Measurements from ENCODE around the gene KRT84.

The KRT84 gene

GRCh38 chr12:52392465-52393007 is 7.1 kb upstream of the KRT84 start:
- no peak overlapping the region for H4K91ac ChIP-seq (ENCODE audit: low read length)
- H3K79me1 ChIP-seq (replicated peaks; ENCODE audit: low read length, poor library complexity, severe bottlenecking), result no peaks in the 10 kb centered on the region
- H3K14ac ChIP-seq (ENCODE audit: low read length in 2 of 2), result no peak overlapping the region
- no peak for DNase-seq
- no peak overlapping the region for H3K27ac ChIP-seq (ENCODE audit: low read length, poor library complexity, severe bottlenecking)
- no peak overlapping the region for H3K18ac ChIP-seq (ENCODE audit: low read depth in 1 of 2, low read length in 2 of 2)
- H3K4me3 ChIP-seq (ENCODE audit: insufficient read depth in 1 of 2, low read depth in 1 of 2, low read length in 2 of 2), result no peak overlapping the region
- H3K36me3 ChIP-seq (ENCODE audit: control insufficient read depth in 1 of 2, insufficient read depth in 2 of 2, low read depth in 1 of 2, low read length in 2 of 2), result no peaks in the 10 kb centered on the region
- H2BK5ac ChIP-seq (ENCODE audit: low read depth, low read length, poor library complexity, severe bottlenecking), result no peak overlapping the region
- no peak overlapping the region for H3K4me2 ChIP-seq (ENCODE audit: low read length, poor library complexity, severe bottlenecking)
- no peak overlapping the region for H3K9ac ChIP-seq (ENCODE audit: low read length)
- H3K27me3 ChIP-seq (ENCODE audit: control insufficient read depth in 1 of 2, insufficient read depth in 1 of 2, low read length in 2 of 2), result peaks cover 62 to 72% of the 10 kb centered on the region in 2 experiments
- H2AFZ ChIP-seq (ENCODE audit: low read depth, low read length), result no peak overlapping the region
- H2BK15ac ChIP-seq (ENCODE audit: low read depth, poor library complexity, severe bottlenecking), result no peak overlapping the region
- 81% methylated on average over 7 of the region's 7 CpGs for WGBS
- H3K23ac ChIP-seq (ENCODE audit: low read length in 2 of 2), result no peak overlapping the region
- no peak overlapping the region for H2BK120ac ChIP-seq (ENCODE audit: low read depth, low read length)
- H2AK5ac ChIP-seq (ENCODE audit: low read length, severe bottlenecking), result no peak overlapping the region
- no peak overlapping the region for H3K4ac ChIP-seq (ENCODE audit: low read depth in 1 of 2, low read length in 2 of 2)
- no peak overlapping the region for H2BK12ac ChIP-seq (ENCODE audit: low read length in 2 of 2)
- no peaks in the 10 kb centered on the region for H3K9me3 ChIP-seq (ENCODE audit: control insufficient read depth, low read length)
- peaks cover 1% of the 10 kb centered on the region for H3K4me1 ChIP-seq (ENCODE audit: control insufficient read depth, insufficient read depth, low read depth, low read length)
- no peak overlapping the region for H4K8ac ChIP-seq (ENCODE audit: low read length)

- H3K4me1 ChIP-seq (ENCODE audit: control insufficient read depth, insufficient read depth, low read depth, low read length), result peaks cover 1% of the 10 kb centered on the region
Measured at GRCh38 chr12:52391618-52392002, 6.2 kb upstream of the KRT84 start.

GRCh38 chr12:52390739-52391617 is 5.5 kb upstream of the KRT84 start:
- no peak overlapping the region for H2AK5ac ChIP-seq (ENCODE audit: low read length, severe bottlenecking)
- no peak overlapping the region for H3K4me3 ChIP-seq (ENCODE audit: insufficient read depth in 1 of 2, low read depth in 1 of 2, low read length in 2 of 2)
- H2AFZ ChIP-seq (ENCODE audit: low read depth, low read length), result no peak overlapping the region
- WGBS, result 56% methylated on average over 11 of the region's 11 CpGs
- peak; percentile 21 for DNase-seq
- no peaks in the 10 kb centered on the region for H3K36me3 ChIP-seq (ENCODE audit: control insufficient read depth in 1 of 2, insufficient read depth in 2 of 2, low read depth in 1 of 2, low read length in 2 of 2)
- no peak overlapping the region for H4K91ac ChIP-seq (ENCODE audit: low read length)
- H4K8ac ChIP-seq (ENCODE audit: low read length), result no peak overlapping the region
- no peaks in the 10 kb centered on the region for H3K79me1 ChIP-seq (replicated peaks; ENCODE audit: low read length, poor library complexity, severe bottlenecking)
- peaks cover 59 to 66% of the 10 kb centered on the region in 2 experiments for H3K27me3 ChIP-seq (ENCODE audit: control insufficient read depth in 1 of 2, insufficient read depth in 1 of 2, low read length in 2 of 2)
- H3K4me2 ChIP-seq (ENCODE audit: low read length, poor library complexity, severe bottlenecking), result no peak overlapping the region
- no peak overlapping the region for H2BK15ac ChIP-seq (ENCODE audit: low read depth, poor library complexity, severe bottlenecking)
- H3K14ac ChIP-seq (ENCODE audit: low read length in 2 of 2), result peak overlapping the region in 1 of 2 experiments; percentile 26
- H2BK12ac ChIP-seq (ENCODE audit: low read length in 2 of 2), result no peak overlapping the region
- H3K4ac ChIP-seq (ENCODE audit: low read depth in 1 of 2, low read length in 2 of 2), result no peak overlapping the region
- no peak overlapping the region for H3K23ac ChIP-seq (ENCODE audit: low read length in 2 of 2)
- H2BK5ac ChIP-seq (ENCODE audit: low read depth, low read length, poor library complexity, severe bottlenecking), result no peak overlapping the region
- no peak overlapping the region for H3K9ac ChIP-seq (ENCODE audit: low read length)
- no peak overlapping the region for H3K18ac ChIP-seq (ENCODE audit: low read depth in 1 of 2, low read length in 2 of 2)
- H2BK120ac ChIP-seq (ENCODE audit: low read depth, low read length), result no peak overlapping the region
- H3K9me3 ChIP-seq (ENCODE audit: control insufficient read depth, low read length), result no peaks in the 10 kb centered on the region
- H3K27ac ChIP-seq (ENCODE audit: low read length, poor library complexity, severe bottlenecking), result no peak overlapping the region
- H3K4me1 ChIP-seq (ENCODE audit: control insufficient read depth, insufficient read depth, low read depth, low read length), result peaks cover 1% of the 10 kb centered on the region

More at GRCh38 chr12:52391618-52392002, 6.2 kb upstream of the KRT84 start:
- Histone ChIP-seq H2AK5ac (ENCODE audit: low read length, severe bottlenecking) (no peak overlapping the region), H3K9me3 (ENCODE audit: control insufficient read depth, low read length) (no peaks in the 10 kb centered on the region), H3K36me3 (ENCODE audit: control insufficient read depth in 1 of 2, insufficient read depth in 2 of 2, low read depth in 1 of 2, low read length in 2 of 2) (no peaks in the 10 kb centered on the region), H3K27me3 (ENCODE audit: control insufficient read depth in 1 of 2, insufficient read depth in 1 of 2, low read length in 2 of 2) (peaks cover 61 to 73% of the 10 kb centered on the region in 2 experiments), H2BK120ac (ENCODE audit: low read depth, low read length) (no peak overlapping the region), H2BK5ac (ENCODE audit: low read depth, low read length, poor library complexity, severe bottlenecking) (no peak overlapping the region), H3K18ac (ENCODE audit: low read depth in 1 of 2, low read length in 2 of 2) (no peak overlapping the region), H3K14ac (ENCODE audit: low read length in 2 of 2) (no peak overlapping the region), H3K4ac (ENCODE audit: low read depth in 1 of 2, low read length in 2 of 2) (no peak overlapping the region), H4K8ac (ENCODE audit: low read length) (no peak overlapping the region), H3K79me1 (replicated peaks; ENCODE audit: low read length, poor library complexity, severe bottlenecking) (no peaks in the 10 kb centered on the region), H2BK15ac (ENCODE audit: low read depth, poor library complexity, severe bottlenecking) (no peak overlapping the region), H3K4me3 (ENCODE audit: insufficient read depth in 1 of 2, low read depth in 1 of 2, low read length in 2 of 2) (no peak overlapping the region), H3K27ac (ENCODE audit: low read length, poor library complexity, severe bottlenecking) (no peak overlapping the region), H4K91ac (ENCODE audit: low read length) (no peak overlapping the region), H2BK12ac (ENCODE audit: low read length in 2 of 2) (no peak overlapping the region), H3K4me2 (ENCODE audit: low read length, poor library complexity, severe bottlenecking) (no peak overlapping the region), H2AFZ (ENCODE audit: low read depth, low read length) (no peak overlapping the region), H3K23ac (ENCODE audit: low read length in 2 of 2) (no peak overlapping the region), H3K9ac (ENCODE audit: low read length) (no peak overlapping the region)
- WGBS, result 71% methylated on average over 4 of the region's 4 CpGs
- DNase-seq, result no peak

GRCh38 chr12:52389313-52390207 is 4.1 kb upstream of the KRT84 start:
- H2BK5ac ChIP-seq (ENCODE audit: low read depth, low read length, poor library complexity, severe bottlenecking), result no peak overlapping the region
- peaks cover 1% of the 10 kb centered on the region for H3K4me1 ChIP-seq (ENCODE audit: control insufficient read depth, insufficient read depth, low read depth, low read length)
- H3K4me2 ChIP-seq (ENCODE audit: low read length, poor library complexity, severe bottlenecking), result no peak overlapping the region
- H2AFZ ChIP-seq (ENCODE audit: low read depth, low read length), result no peak overlapping the region
- H4K91ac ChIP-seq (ENCODE audit: low read length), result no peak overlapping the region
- peak overlapping the region; percentile 30 for H3K9ac ChIP-seq (ENCODE audit: low read length)
- H4K8ac ChIP-seq (ENCODE audit: low read length), result no peak overlapping the region
- no peak for DNase-seq
- H3K27ac ChIP-seq (ENCODE audit: low read length, poor library complexity, severe bottlenecking), result no peak overlapping the region
- no peak overlapping the region for H2BK12ac ChIP-seq (ENCODE audit: low read length in 2 of 2)
- H3K79me1 ChIP-seq (replicated peaks; ENCODE audit: low read length, poor library complexity, severe bottlenecking), result no peaks in the 10 kb centered on the region
- H3K9me3 ChIP-seq (ENCODE audit: control insufficient read depth, low read length), result no peaks in the 10 kb centered on the region
- H3K23ac ChIP-seq (ENCODE audit: low read length in 2 of 2), result no peak overlapping the region
- H3K14ac ChIP-seq (ENCODE audit: low read length in 2 of 2), result no peak overlapping the region
- no peak overlapping the region for H2AK5ac ChIP-seq (ENCODE audit: low read length, severe bottlenecking)
- WGBS, result 59% methylated on average over 8 of the region's 9 CpGs
- H2BK120ac ChIP-seq (ENCODE audit: low read depth, low read length), result no peak overlapping the region
- no peak overlapping the region for H2BK15ac ChIP-seq (ENCODE audit: low read depth, poor library complexity, severe bottlenecking)
- H3K4me3 ChIP-seq (ENCODE audit: insufficient read depth in 1 of 2, low read depth in 1 of 2, low read length in 2 of 2), result no peak overlapping the region
- H3K36me3 ChIP-seq (ENCODE audit: control insufficient read depth in 1 of 2, insufficient read depth in 2 of 2, low read depth in 1 of 2, low read length in 2 of 2), result no peaks in the 10 kb centered on the region
- no peak overlapping the region for H3K4ac ChIP-seq (ENCODE audit: low read depth in 1 of 2, low read length in 2 of 2)
- H3K27me3 ChIP-seq (ENCODE audit: control insufficient read depth in 1 of 2, insufficient read depth in 1 of 2, low read length in 2 of 2), result peaks cover 56 to 59% of the 10 kb centered on the region in 2 experiments
- H3K18ac ChIP-seq (ENCODE audit: low read depth in 1 of 2, low read length in 2 of 2), result no peak overlapping the region
